ENCODE results near the gene RCN1. TPM values are rescaled to one million over a fixed set of nuclear protein-coding genes. Genes with fewer than 3 reads are reported as not detected.
"Not testable (repeated sequence)": the region's sequence is repeated elsewhere in the genome, so short reads cannot be mapped to it uniquely, and the experiment has no call there.

The RCN1 gene
- total and polyA plus RNA-seq, 11 donors = 14.4 to 76.5 (median 25.3) TPM

DNA sequence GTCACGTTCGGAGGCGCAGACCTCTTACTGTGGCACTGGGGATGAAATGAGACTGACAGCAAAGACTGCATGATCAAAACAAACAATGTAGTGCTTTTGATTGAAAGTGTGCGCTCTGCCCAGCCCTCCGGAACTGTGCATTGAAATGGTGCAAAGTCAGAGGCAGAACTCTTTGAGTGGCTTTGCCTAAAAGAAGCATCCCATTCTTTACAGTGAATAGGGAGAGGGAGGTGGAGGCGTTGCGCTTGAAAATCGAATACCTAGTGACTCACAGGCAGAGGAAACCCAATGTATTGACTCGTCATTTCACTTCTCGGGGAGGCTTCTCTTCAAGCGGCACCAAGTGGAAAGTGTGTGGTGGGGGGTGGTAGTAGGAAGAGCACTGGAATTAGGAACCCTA, 10.9 kb downstream of the RCN1 start:
- Histone ChIP-seq H3K36me3 (peaks cover 0 to 92% (median 73%) of the 10 kb centered on the region in 9 donors), H3K9me3 (no peaks in the 10 kb centered on the region), H3K4me3 (no peak overlapping the region), H3K27ac (peak overlapping the region in 2 of 12 donors; percentile 18 to 51), H3K27me3 (no peaks in the 10 kb centered on the region), H3K4me1 (peaks cover 0 to 21% (median 6%) of the 10 kb centered on the region in 12 donors)
- TF ChIP-seq, protein P1, sequence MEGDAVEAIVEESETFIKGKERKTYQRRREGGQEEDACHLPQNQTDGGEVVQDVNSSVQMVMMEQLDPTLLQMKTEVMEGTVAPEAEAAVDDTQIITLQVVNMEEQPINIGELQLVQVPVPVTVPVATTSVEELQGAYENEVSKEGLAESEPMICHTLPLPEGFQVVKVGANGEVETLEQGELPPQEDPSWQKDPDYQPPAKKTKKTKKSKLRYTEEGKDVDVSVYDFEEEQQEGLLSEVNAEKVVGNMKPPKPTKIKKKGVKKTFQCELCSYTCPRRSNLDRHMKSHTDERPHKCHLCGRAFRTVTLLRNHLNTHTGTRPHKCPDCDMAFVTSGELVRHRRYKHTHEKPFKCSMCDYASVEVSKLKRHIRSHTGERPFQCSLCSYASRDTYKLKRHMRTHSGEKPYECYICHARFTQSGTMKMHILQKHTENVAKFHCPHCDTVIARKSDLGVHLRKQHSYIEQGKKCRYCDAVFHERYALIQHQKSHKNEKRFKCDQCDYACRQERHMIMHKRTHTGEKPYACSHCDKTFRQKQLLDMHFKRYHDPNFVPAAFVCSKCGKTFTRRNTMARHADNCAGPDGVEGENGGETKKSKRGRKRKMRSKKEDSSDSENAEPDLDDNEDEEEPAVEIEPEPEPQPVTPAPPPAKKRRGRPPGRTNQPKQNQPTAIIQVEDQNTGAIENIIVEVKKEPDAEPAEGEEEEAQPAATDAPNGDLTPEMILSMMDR (IDR thresholded peaks at IDR 0.05) = no peak
- TF ChIP-seq POLR2A (IDR thresholded peaks at IDR 0.05) = no peak
- ATAC-seq = no peak
- intact Hi-C loops (cut with DNase I) = loop anchor here in 1 of 10 donors (5.0 kb wide), 1 partner anchor 51 kb away; no protein-coding TSS in a partner anchor
- DNase-seq = no peak
- WGBS, 4 donors = 85 to 94% (median 92%) methylated on average over 11 of the region's 11 CpGs

GRCh38 chr11:32103121-32103719, 12.3 kb downstream of the RCN1 start:
- Histone ChIP-seq H3K36me3 (peaks cover 0 to 82% (median 65%) of the 10 kb centered on the region in 9 donors), H3K4me1 (peaks cover 0 to 21% (median 6%) of the 10 kb centered on the region in 12 donors), H3K27ac (peak overlapping the region in 10 of 12 donors; percentile 5 to 64 (median 50))
- H3K9me3 ChIP-seq, H3K4me3 ChIP-seq, H3K27me3 ChIP-seq: not testable (repeated sequence)
- WGBS, 4 donors = 51 to 64% (median 57%) methylated on average over 10 to 11 of the region's 11 CpGs
- intact Hi-C loops (cut with DNase I) = loop anchor here in 1 of 10 donors (5.0 kb wide), 1 partner anchor 49 kb away; no protein-coding TSS in a partner anchor
- DNase-seq = peak in 1 of 5 donors; percentile 18
- ATAC-seq = peak; percentile 57 to 93 (median 76)

DNA sequence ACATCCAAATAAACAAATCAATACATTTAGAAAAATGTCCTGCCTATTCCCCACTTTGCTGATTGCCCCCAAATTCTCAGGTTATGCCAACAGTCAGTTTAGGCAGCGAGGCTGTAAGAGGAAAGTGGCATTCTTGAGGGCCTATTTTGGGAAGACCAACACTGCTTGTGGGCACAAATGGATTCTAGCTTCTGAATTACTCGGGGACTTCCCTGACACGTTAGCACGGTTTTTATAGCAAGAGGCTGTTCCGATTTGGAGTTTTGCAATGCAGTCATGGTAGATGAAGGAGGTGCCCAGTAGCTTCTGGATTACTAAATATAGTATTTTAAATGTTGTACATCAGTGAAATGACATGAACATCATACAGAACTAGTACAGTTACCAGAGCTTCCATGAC, 13.1 kb downstream of the RCN1 start:
- Histone ChIP-seq H3K4me1 (peaks cover 0 to 21% (median 6%) of the 10 kb centered on the region in 12 donors), H3K36me3 (peaks cover 0 to 75% (median 58%) of the 10 kb centered on the region in 9 donors), H3K27ac (peak overlapping the region in 9 of 12 donors; percentile 5 to 64 (median 47)), H3K9me3 (no peaks in the 10 kb centered on the region), H3K4me3 (no peak overlapping the region), H3K27me3 (no peaks in the 10 kb centered on the region)
- ATAC-seq (no peak), DNase-seq (no peak)
- 90 to 94% (median 91%) methylated on average over 5 of the region's 5 CpGs for WGBS, 4 donors
- TF ChIP-seq, protein P1 (IDR thresholded peaks at IDR 0.05) = no peak
- no peak for TF ChIP-seq POLR2A (IDR thresholded peaks at IDR 0.05)
- intact Hi-C loops (cut with DNase I) = loop anchor here in 1 of 10 donors (5.0 kb wide), 1 partner anchor 48 kb away; no protein-coding TSS in a partner anchor

DNA sequence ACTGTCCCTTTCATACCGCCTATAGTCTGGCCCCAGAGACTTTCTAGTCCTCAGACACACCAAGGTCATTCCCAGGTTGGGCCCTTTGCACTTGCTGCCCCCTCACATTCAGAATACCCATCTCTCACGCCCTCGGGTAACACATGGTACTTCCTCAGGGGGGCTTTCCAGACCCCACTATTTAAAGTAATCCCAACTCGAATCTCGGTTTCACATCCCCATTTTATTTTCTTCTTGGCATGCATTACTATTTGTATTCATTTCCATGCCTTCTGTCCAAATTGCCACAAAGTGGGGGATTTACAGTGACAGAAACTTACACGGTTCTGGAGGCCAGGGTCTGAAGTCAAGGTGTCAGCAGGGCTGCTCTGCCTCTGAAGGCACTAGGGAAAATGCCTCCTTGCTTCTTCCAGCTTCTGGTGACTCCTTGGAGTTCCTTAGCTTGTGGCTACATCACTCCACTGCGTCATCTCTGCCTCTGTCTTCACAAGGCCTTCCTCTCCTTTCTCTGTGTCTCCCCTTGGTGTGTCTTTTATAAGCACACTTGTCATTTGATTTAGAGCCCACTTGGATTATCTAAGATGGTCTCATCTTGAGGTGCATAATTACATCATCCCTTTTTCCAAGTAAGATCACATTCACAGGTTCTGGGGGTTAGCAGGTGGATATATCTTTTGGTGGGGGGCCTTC, 15.1 kb downstream of the RCN1 start:
- Histone ChIP-seq H3K9me3 (no peaks in the 10 kb centered on the region), H3K4me1 (peaks cover 0 to 21% (median 6%) of the 10 kb centered on the region in 12 donors), H3K27ac (no peak overlapping the region), H3K27me3 (no peaks in the 10 kb centered on the region), H3K4me3 (no peak overlapping the region), H3K36me3 (peaks cover 0 to 55% (median 37%) of the 10 kb centered on the region in 9 donors)
- DNase-seq (no peak), ATAC-seq (no peak)
- WGBS, 4 donors = 89 to 92% (median 91%) methylated on average over 7 of the region's 7 CpGs
- intact Hi-C loops (cut with DNase I) = no loop called here
- TF ChIP-seq, protein P1 (IDR thresholded peaks at IDR 0.05) = no peak
- TF ChIP-seq POLR2A (IDR thresholded peaks at IDR 0.05) = no peak

Data from heart left ventricle (tissue), 16 donors.